ENCODE data around the gene LAMP2.

LAMP2 gene

DNA sequence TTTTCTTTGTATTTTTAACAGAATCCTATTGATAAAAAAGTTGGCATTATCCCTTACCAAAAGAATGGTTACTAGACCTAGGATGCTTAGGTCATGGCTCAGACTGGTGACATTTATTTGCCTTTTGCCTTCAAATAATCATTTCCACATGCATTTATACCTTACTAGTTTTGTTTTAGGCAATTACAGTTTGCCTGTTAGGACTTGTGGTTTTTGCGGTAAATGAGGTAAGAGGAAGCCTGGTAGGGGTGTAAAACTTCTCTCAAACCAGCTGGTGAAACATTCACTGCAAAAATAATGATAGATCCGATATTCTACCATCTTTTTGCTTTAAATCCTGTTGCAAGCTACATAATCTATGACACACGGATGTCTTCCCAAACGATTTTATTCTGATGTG, 12.1 kb downstream of the LAMP2 start:
- DNase-seq (ENCODE audit: low read depth): peak; percentile 35

DNA sequence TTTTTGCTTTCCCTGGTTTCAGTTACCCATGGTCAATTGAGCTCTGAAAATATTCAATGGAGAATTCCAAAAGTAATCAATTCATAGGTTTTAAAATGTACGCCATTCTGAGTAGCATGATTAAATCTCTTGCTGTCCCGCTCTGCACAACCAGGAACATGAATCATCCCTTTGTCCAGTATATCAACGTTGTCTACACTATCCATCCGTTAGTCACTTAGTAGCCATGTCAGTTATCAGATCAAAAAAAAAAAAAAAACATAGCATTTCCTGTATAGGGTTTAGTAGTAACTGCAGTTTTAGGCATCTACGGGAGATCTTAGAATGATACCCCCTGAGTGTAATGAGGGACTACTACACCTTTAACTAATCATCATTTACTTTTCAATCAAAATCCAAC, 15.1 kb downstream of the LAMP2 start:
- peak; percentile 77 for DNase-seq (ENCODE audit: low read depth)

DNA sequence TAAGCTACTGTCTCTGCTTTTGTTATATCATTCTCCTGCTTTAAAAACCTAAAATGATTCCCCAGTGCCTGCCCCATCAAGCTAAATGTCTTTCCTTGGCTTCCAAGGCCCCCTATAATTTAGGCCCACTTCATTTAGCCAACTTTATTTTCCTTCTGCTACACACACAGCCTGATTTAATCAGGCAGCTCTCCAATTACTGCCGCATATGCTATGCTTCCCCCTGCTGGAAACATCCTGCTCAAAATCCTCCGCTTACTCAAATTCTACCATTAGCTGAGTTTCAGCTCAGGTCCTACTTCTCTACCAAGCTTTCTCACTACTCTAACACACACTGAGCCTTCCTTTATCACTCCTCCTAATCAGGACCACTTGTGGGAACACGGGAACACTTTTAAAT, 17.0 kb downstream of the LAMP2 start:
- peak; percentile 51 for DNase-seq (ENCODE audit: low read depth)

DNA sequence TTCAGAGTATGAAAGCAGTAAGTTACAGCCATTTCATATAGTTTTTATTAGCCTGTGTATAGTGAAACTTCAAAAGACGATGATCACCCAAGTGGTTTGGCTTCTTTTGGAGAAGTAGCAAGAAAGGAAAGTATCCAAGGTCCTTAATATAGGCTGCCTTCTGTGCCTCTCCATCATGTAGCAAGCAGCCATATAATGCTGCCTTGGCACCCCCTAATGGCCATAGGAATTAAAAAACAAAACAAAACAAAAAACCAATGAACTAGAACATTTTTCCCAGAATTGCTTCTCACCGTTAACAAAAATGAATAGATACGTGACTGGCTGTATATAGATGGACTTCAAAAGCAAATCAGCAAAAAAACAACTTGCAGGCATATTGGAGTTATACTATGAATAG, 18.9 kb downstream of the LAMP2 start:
- no peak for DNase-seq (ENCODE audit: low read depth)

DNA sequence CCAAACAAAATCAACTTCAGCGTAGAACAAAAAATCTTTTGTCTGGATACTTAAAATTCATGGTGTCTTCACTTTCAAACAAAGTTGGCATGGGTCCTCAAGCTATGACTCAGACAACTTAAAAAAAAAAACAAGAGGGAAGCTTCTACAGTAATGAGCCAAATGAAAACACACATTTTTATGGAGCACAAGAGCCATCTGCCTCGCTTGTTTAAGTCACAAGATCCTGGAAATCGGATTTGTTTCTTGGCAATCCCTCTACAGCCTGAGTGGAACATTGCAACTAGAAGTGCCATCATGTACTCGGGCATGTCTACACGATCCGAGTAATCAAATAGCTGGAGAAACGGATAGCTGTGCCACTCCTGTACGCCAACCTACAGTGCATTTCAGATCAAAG, 22.6 kb downstream of the LAMP2 start:
- DNase-seq (ENCODE audit: low read depth): peak; percentile 65

DNA sequence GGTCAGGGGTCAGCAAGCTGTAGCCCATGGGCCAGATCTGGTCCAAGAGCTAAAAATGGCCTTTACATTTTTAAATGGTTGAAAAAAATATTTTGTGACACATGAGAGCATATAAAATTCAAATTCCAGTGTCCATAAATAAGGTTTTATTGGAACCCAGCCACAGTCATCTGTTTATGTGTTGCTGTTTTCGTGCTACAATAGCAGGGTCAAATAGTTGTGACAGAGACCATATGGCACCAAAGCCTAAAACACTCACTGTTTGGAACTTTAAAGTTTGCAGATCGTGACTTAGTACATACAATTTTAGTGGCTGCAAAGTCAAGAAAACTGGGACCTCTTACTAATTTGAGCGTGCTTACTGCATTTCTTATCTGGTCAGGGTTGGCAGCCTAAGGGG, 29.2 kb downstream of the LAMP2 start:
- DNase-seq (ENCODE audit: low read depth): no peak

DNA sequence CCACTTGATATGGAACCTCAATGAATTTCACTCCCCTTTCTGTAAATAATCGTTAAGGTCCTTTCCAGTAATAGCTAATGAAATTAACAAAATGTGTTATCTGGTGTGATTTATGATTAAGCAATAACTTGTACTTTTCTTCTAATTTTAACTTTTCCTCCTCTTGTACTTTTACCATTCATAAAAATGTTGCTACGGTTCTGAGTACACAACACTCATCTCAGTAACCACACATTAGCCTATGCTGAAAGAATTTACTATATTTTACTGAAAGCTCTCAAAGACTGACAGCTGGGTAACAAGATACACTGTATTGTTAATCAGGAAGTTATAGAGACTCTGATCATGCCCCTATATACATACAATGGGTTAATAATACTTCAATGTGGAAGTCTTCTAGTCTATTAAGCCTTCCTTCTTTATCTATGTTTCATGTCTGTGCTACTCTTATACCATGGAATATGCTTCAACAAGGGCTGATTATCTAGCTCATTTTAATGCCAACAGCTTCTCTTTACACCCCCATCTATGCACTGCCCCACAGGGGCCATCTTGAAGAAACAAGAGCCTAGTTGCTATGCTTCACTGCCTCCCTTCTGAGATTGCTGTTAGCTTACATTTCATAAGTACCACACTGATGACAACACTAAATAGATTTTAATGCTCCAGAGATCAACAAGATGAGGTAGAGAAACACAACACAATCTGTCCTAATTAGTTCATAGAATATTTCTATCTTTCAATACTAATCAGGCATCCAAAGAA, 39.1 kb downstream of the LAMP2 start:
- no peak for DNase-seq (ENCODE audit: low read depth)

DNA sequence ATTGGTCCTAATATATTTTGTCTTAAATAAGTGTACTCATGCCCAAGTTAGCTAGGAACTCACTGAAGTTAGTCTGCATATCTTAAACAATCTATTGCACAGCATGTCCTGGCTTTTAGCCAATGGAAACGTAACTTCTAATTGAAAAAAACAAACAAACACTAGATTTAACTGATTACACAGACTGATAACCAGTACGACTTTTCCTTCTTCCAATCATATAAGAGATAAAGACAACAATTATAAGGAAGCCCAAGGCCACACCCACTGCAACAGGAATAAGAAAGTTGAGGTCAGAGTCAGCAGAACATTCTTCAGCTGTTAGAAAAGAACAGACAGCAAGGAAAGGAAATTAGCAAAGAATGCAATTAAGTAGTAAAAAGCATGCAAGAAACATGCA, 40.8 kb downstream of the LAMP2 start:
- peak; percentile 32 for DNase-seq (ENCODE audit: low read depth)

DNA sequence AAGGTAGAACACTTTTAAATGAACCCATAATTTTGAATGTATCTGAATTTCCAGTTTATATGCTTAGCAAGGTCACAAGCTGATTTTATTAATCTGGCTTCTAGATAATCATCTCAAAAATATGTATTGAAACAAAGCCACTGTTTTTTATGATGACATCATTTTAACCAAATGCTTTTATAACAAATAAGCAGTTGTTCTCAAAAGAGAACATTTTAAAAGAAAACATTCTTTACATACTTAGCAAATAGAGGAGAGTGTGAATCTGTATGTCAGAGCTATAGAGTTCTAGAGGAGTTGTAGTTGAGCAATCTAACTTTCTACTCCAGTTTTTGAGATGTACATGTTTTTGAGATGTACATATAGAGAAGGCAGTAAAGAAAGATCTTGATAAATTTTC, 42.5 kb downstream of the LAMP2 start:
- peak; percentile 30 for DNase-seq (ENCODE audit: low read depth)

DNA sequence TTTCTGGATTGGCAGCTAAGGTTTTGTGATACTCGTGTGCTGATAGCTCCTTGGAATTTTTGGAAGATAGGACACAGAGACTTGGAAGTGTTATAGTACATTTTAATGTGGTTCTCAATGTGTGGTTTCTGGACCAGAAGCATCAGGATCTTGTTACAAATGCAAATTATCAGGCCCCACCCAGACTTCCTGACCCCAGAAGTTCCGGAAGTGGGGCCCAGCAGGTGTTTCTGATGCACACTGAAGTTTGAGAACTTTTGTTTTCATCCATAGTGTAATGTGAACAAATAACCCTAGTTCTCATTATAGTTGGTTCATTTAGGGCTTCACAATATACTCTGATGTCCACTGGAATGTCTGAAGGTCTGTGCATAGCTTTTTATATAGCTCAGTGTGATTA, 49.6 kb downstream of the LAMP2 start:
- no peak for DNase-seq (ENCODE audit: low read depth)

DNA sequence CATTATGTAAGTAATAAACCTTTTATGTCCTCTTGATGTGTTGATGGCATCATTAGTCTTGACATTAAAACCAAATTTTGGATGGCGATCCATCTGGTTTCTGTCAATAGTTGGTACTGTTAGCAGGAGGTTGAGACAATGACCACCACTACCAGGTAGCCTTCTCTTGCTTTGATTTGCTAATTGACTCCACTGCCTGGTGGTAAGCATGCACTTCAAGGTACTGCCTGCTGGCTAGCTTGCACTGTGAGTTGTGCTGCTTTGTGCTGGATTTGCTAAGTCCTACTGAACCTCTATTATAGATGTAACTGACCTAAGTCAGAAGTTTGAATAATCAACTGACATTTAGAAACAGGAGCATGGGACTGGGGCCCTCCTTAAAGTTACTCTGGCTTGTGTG, 60.9 kb downstream of the LAMP2 start:
- no peak for DNase-seq (ENCODE audit: low read depth)

DNA sequence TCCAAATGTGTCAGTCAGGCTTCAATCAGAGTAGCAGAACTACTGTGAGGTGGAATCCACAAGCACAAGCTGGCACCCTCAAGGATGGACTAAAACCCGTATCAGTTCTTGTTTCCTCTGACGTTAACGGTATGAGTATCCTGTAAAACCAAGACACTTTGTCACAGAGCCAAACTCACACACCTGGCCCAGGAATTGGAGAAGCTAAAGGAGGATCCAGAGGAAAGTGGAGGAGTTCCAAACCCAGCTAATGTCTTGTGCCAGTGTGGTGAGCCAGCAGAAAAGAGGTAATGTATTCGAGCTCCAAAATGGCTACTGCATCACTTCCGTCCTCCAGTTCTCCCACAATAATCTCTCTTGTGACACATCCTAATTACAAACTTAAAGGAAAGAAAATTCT, 62.5 kb downstream of the LAMP2 start:
- DNase-seq (ENCODE audit: low read depth): no peak

DNA sequence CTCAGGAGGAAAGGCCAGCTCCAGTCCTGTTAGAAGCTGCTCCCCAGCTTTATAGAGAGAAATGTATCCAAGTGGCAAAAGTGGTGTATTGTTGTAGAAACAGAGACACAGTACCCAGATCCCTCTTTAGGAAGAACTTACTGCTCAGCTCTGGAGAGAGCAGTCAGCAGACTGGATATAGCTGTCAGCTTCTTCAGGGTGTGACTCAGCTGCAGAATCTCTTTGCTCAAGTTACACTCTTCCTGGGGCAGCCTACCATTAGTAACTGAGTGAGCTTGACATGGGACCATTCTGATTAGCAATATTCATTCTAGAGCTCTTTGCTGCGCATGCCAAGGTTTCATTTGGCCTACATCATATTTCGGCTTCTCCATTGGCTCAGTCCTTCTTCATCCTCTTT, 66.7 kb downstream of the LAMP2 start:
- peak; percentile 31 for DNase-seq (ENCODE audit: low read depth)

DNA sequence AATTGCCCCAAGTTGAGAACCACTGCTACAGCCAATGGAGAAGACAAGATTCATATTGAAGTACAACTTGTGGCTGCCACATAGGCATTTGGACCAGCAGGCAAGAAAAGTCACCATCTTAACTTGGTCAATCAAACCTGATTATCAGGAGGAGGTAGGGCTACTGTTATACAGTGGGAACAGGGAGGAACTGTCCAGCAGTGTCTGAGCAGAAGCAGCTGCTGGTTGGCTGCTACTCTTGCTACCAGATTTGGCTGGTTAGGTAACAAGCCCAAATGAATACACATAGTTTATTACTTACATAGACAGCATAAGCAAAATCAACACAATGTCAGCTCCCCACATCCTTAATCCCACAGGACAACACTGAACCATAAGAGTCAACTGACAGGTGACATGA, 67.8 kb downstream of the LAMP2 start:
- peak; percentile 4 for DNase-seq (ENCODE audit: low read depth)

DNA sequence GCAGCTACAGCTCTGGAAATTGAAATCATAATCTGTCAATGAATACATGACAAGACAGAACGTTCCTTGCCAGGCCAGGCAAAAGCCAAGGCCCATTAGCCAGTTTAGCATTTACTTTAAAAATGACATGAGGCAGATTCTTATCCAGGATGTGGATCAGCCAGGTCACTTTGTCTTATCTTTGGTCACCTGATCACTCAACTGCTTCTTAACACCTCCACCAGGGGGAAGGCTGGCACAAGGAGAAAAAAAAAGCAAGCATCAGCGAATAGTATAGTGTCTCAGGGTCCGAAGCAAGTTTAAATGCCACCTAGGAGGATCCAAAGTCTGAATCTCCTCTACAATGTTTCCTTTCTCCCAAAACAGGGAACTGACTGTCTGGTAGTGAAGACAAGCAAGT, 88.4 kb downstream of the LAMP2 start:
- peak; percentile 3 for DNase-seq (ENCODE audit: low read depth)

DNA sequence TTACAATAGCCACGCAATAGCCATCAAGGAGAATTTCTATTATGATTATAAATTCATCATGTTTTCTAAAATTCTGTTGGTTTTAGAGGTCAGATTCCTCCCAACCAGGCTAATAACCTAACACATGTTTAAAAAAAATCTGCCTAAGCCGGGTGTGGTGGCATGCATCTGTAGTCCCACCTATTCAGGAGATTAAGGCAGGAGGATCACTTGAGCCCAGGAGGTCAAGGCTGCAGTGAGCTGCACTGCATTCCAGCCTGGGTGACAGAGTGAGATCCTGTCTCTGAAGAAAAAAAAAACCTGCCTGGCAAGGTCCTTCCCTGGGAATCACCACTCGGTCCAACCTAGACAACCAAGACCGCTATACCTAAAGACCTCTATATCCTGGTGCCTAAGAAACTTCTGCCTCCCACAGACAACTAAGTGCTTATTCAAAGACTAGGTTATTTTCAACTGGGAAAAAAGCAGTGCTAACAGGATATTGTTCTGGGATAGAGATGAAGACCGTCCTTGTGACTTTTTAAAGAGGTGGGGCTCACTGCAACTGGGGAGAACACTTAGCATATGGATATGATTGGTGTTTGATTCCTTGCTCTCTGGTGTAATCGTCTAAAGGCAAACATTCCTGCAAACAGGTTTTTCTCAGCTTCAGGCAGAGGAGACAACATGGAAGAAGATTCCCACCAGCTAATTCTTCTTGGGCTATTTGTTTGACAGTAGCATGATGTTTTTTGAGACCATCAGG, 89.0 kb downstream of the LAMP2 start:
- no peak for DNase-seq (ENCODE audit: low read depth)

DNA sequence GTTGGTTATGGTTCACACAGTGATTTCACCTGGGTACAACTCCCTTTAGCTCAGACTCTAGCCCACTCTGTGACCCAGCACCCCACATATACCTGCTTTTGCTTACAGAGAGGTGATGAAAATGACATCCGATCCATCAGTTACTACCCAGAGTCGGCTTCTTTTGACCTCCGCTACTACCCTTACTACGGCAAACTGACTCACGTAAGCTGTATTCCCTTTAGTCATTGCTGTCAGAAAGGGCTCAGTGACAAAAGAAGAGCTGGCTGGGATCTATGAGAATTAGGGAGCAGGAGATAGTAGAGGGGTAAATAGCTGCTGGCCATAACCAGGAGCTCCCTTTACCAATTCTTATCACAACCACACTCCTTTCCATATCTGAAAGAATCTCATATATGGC, 90.5 kb downstream of the LAMP2 start:
- no peak for DNase-seq (ENCODE audit: low read depth)

All from iris pigment epithelial cell (primary cell).